Keratinocyte (primary cell): Measurements from ENCODE around the gene HDHD5. TPM values are rescaled to one million over a fixed set of nuclear protein-coding genes. Genes with fewer than 3 reads are reported as not detected.

Source experiments
- DNase-seq: peaks from one replicate; pipeline ENCODE4 v3.0.0-alpha.2; 2011; ENCODE audit warnings: low read depth, missing footprints, low spot score
- FAIRE-seq: peaks from 2 replicates; lab custom pipeline; 2011; peaks lifted over from hg19 to GRCh38; lab: Jason Lieb, UNC
- H2AFZ ChIP-seq: 2 replicates; pipeline ENCODE4 v1.6.0; 2012; ENCODE audit warnings: low read length, control low read depth, inconsistent platforms; ENCODE audit not compliant: control insufficient read depth
- H3K27ac ChIP-seq: 2 replicates; pipeline ENCODE4 v1.5.1; 2011; ENCODE audit warnings: low read length; ENCODE audit not compliant: control insufficient read depth, insufficient read depth
- H3K27me3 ChIP-seq: 3 replicates; pipeline ENCODE4 v1.6.0; 2011; ENCODE audit warnings: low read length; ENCODE audit not compliant: control insufficient read depth, insufficient read depth; ENCODE audit errors: extremely low read depth
- H3K36me3 ChIP-seq, 2 experiments: 2 replicates in 1 of 2; 3 replicates in 1 of 2; pipeline ENCODE4 v1.5.1; 2011; ENCODE audit warnings: low read length in 2 of 2, mild to moderate bottlenecking in 1 of 2; ENCODE audit not compliant: control insufficient read depth in 2 of 2, insufficient read depth in 2 of 2; ENCODE audit errors: extremely low read depth in 1 of 2
- H3K4me1 ChIP-seq: 3 replicates; pipeline ENCODE4 v1.5.1; 2011; ENCODE audit warnings: low read length; ENCODE audit not compliant: control insufficient read depth, insufficient read depth; ENCODE audit errors: extremely low read depth
- H3K4me2 ChIP-seq: 3 replicates; pipeline ENCODE4 v1.6.0; 2011; ENCODE audit warnings: low read depth, low read length; ENCODE audit not compliant: control insufficient read depth, insufficient read depth; ENCODE audit errors: extremely low read depth
- H3K4me3 ChIP-seq, 3 experiments: fragments of 200-600 bp in 1 of 3; sonication (generic) in 1 of 3; 2 replicates in 2 of 3; 3 replicates in 1 of 3; pipeline ENCODE4 v1.5.1; 2011 to 2016; ENCODE audit warnings: low read length in 3 of 3, mild to moderate bottlenecking in 3 of 3, control low read depth in 2 of 3, inconsistent platforms in 1 of 3, low read depth in 1 of 3, mixed read lengths in 1 of 3, mixed run types in 1 of 3, moderate library complexity in 1 of 3; ENCODE audit not compliant: control insufficient read depth in 2 of 3, insufficient read depth in 2 of 3; ENCODE audit errors: extremely low read depth in 1 of 3
- H3K79me2 ChIP-seq: 2 replicates; pipeline ENCODE4 v1.6.0; 2012; ENCODE audit warnings: low read length; ENCODE audit not compliant: control insufficient read depth, insufficient read depth
- H3K9ac ChIP-seq: 3 replicates; pipeline ENCODE4 v1.6.0; 2011; ENCODE audit warnings: low read length; ENCODE audit not compliant: control insufficient read depth, insufficient read depth; ENCODE audit errors: extremely low read depth
- H3K9me1 ChIP-seq: 3 replicates; pipeline ENCODE4 v1.6.0; 2011; ENCODE audit warnings: low read length; ENCODE audit not compliant: control insufficient read depth, insufficient read depth; ENCODE audit errors: extremely low read depth
- H3K9me3 ChIP-seq: 2 replicates; pipeline ENCODE4 v1.5.1; 2012; ENCODE audit warnings: low read depth, low read length; ENCODE audit not compliant: control insufficient read depth
- H4K20me1 ChIP-seq: 3 replicates; pipeline ENCODE4 v1.6.0; 2011; ENCODE audit warnings: low read length; ENCODE audit not compliant: control insufficient read depth, insufficient read depth; ENCODE audit errors: extremely low read depth
- CTCF ChIP-seq, 3 experiments: IDR thresholded peaks in 1 of 3; conservative IDR thresholded peaks in 1 of 3; optimal IDR thresholded peaks in 1 of 3; 2 replicates in 2 of 3; 3 replicates in 1 of 3; pipeline versions ENCODE3 to v1.5.1; 2011; ENCODE audit warnings: low read length in 3 of 3, mild to moderate bottlenecking in 3 of 3, moderate library complexity in 2 of 3, control low read depth in 1 of 3, inconsistent platforms in 1 of 3; ENCODE audit not compliant: insufficient read depth in 2 of 3; ENCODE audit errors: extremely low read depth in 1 of 3
- EZH2 ChIP-seq: IDR thresholded peaks from one replicate; pipeline ENCODE4 v1.6.1; 2012; ENCODE audit warnings: inconsistent platforms, mild to moderate bottlenecking, low read length, moderate library complexity
- dilution Hi-C: fragments of 300-500 bp; cut with MboI; formaldehyde crosslinking; loops from one replicate; pipeline ENCODE4 v1.7.0; 2020; ENCODE audit warnings: low sequenced_read_pairs; ENCODE audit not compliant: extremely low pct_ligation_motif_present
- polyA plus RNA-seq, 5 experiments: library from polyadenylated mRNA; depleted of rRNA in 3 of 5; stranded (reverse) in 3 of 5; stranded (forward) in 1 of 5; unstranded in 1 of 5; fragments of >200 nt; gene quantifications; 1 replicate in 1 of 5; 2 replicates in 3 of 5; 3 replicates in 1 of 5; pipeline versions ENCODE4 v1.2.1 to v1.2.3, GENCODE V29; 2011 to 2012; ENCODE audit warnings: missing spikeins in 2 of 5, low read depth in 1 of 5, low replicate concordance in 1 of 5

The HDHD5 gene
- polyA plus RNA-seq, 1 donor (not counting 4 experiments of a cell fraction or from before 2014, with no cell fraction given) = 22.6 TPM

- no peaks in the 10 kb centered on the region for H3K27me3 ChIP-seq
- TF ChIP-seq EZH2 = no peak
- peak; percentile 8 to 27 (median 19) for TF ChIP-seq CTCF (optimal IDR thresholded peaks at IDR 0.05 in 1 of 3, IDR thresholded peaks at IDR 0.05 in 1 of 3, conservative IDR thresholded peaks at IDR 0.05 in 1 of 3; ENCODE audit: extremely low read depth in 1 of 3, insufficient read depth in 2 of 3, low read length in 3 of 3)
- no peak overlapping the region for H3K4me3 ChIP-seq
- no peak overlapping the region for H3K27ac ChIP-seq
- H2AFZ ChIP-seq = no peak overlapping the region
- dilution Hi-C loops = no loop called here
- DNase-seq (no peak), FAIRE-seq (no peak)
- H3K9me3 ChIP-seq = no peaks in the 10 kb centered on the region
- no peak overlapping the region for H3K9ac ChIP-seq
- peaks cover 19 to 24% of the 10 kb centered on the region in 2 experiments for H3K36me3 ChIP-seq
- H4K20me1 ChIP-seq = peaks cover 3% of the 10 kb centered on the region
- H3K4me1 ChIP-seq = no peaks in the 10 kb centered on the region
- peaks cover 18% of the 10 kb centered on the region for H3K79me2 ChIP-seq
- no peaks in the 10 kb centered on the region for H3K9me1 ChIP-seq
- H3K4me2 ChIP-seq = no peak overlapping the region
Observed at GRCh38 chr22:17095538-17095937, 63.5 kb downstream of the HDHD5 start.

DNA sequence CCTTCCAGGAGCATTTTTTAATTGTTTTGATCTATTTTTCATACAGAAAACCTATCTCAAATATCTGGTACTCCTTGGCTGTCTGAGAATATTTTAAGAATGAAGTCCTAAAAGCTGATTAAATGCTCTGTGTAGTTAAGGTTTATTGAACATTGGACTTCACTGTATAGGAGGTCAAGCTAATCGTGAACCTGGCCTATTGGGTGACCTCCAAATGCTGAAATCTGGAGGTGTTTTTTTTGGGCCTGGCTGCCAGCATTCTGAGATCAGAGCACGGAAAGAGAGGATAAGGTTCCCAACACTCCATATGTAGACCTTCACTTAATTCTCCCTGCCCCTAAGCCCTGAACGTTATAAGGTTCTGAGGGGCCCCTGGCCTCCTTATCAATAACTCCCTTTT lies 66.0 kb downstream of the HDHD5 start:
- H3K79me2 ChIP-seq = peaks cover 24% of the 10 kb centered on the region

More for the DNA sequence above, 66.0 kb downstream of the HDHD5 start:
- Histone ChIP-seq H3K4me3 (no peak overlapping the region), H3K9me1 (no peaks in the 10 kb centered on the region), H3K9ac (no peak overlapping the region), H3K4me2 (no peak overlapping the region), H3K4me1 (no peaks in the 10 kb centered on the region), H3K9me3 (no peaks in the 10 kb centered on the region), H4K20me1 (peaks cover 3% of the 10 kb centered on the region), H2AFZ (no peak overlapping the region), H3K36me3 (peaks cover 0 to 7% of the 10 kb centered on the region in 2 experiments), H3K27me3 (no peaks in the 10 kb centered on the region), H3K27ac (no peak overlapping the region)
- DNase-seq (no peak), FAIRE-seq (no peak)
- dilution Hi-C loops = no loop called here
- TF ChIP-seq EZH2 (no peak), CTCF (optimal IDR thresholded peaks at IDR 0.05 in 1 of 3, IDR thresholded peaks at IDR 0.05 in 1 of 3, conservative IDR thresholded peaks at IDR 0.05 in 1 of 3; ENCODE audit: extremely low read depth in 1 of 3, insufficient read depth in 2 of 3, low read length in 3 of 3) (no peak)
